Psoas muscle (tissue), 8 donors: ENCODE results near the gene SLC9A5. TPM values are rescaled to one million over a fixed set of nuclear protein-coding genes. Genes with fewer than 3 reads are reported as not detected.

Source experiments
- ATAC-seq, 4 donors: fragments of 200-7000 bp; cut with Tn5 transposase; one replicate each; pipeline ENCODE4 v1.9.1; 2020; ENCODE audit warnings: moderate library complexity in 3 of 4, mild to moderate bottlenecking in 2 of 4
- DNase-seq, 2 donors: peaks; one replicate each; pipeline ENCODE4 v3.0.0-alpha.2; 2020
- H3K27ac ChIP-seq: fragments of 200-600 bp; one replicate; pipeline ENCODE4 v1.8.0; 2022
- H3K27me3 ChIP-seq, 3 donors: fragments of 200-600 bp in 1 of 3; one replicate each; pipeline versions ENCODE4 v1.6.1 to v1.8.0; 2013 to 2022; ENCODE audit warnings: low read length in 2 of 3, mild to moderate bottlenecking in 2 of 3, moderate library complexity in 1 of 3; ENCODE audit not compliant: insufficient read depth in 3 of 3
- H3K36me3 ChIP-seq, 2 donors: fragments of 200-600 bp in 1 of 2; one replicate each; pipeline versions ENCODE4 v1.6.1 to v1.8.0; 2013 to 2022; ENCODE audit warnings: low read depth in 1 of 2, mild to moderate bottlenecking in 1 of 2, moderate library complexity in 1 of 2; ENCODE audit not compliant: insufficient read depth in 1 of 2
- H3K4me1 ChIP-seq: fragments of 200-600 bp; one replicate; pipeline ENCODE4 v1.8.0; 2022
- H3K4me3 ChIP-seq: fragments of 200-600 bp; one replicate; pipeline ENCODE4 v1.8.0; 2022; ENCODE audit warnings: mild to moderate bottlenecking
- H3K9me3 ChIP-seq: fragments of 200-600 bp; one replicate; pipeline ENCODE4 v1.8.0; 2022
- WGBS, 3 donors: extraction: QIAGEN DNeasy Blood & Tissue Kit; methylation state at CpG; one replicate each; pipeline versions ENCODE4 v1.1.6 to v1.1.7; 2013; 5-methylcytosine and 5-hydroxymethylcytosine counted together
- intact Hi-C, 2 donors: fragments of 100-400 bp; cut with DNase I; formaldehyde crosslinking; loops; one replicate each; pipeline versions ENCODE4 v1.11.0 to v1.14.2; 2022
- polyA plus RNA-seq, 3 donors: library from polyadenylated mRNA; stranded (reverse); fragments of 200-250 nt; gene quantifications; one replicate each; pipeline ENCODE4 v1.2.3, GENCODE V29; 2013
- total RNA-seq, 4 donors: library from RNA; stranded (reverse); fragmentation: NEBNext Ultra II Directional in 2 of 4; extraction: Animal tissue kit (Norgen Biotek cat#: 25700) in 2 of 4; gene quantifications; one replicate each; pipeline versions ENCODE4 v1.2.1 to v1.2.4, GENCODE V29; 2021 to 2023
- TF ChIP-seq, protein P1 (sequence below): fragments of 200-600 bp; IDR thresholded peaks from one replicate; pipeline ENCODE4 v1.8.0; 2022; ENCODE audit warnings: antibody characterized with exemption
- donor health status: healthy with polysubstance abuse.
- donor health status: DM: no; HTN: no; CAD: no; lungs with moderate emphysema.
- donor health status: Bipolar disorder and iron deficiency.
- donor health status: healthy.
- donor health status: DM: yes; HTN: yes; CAD: no.
- donor health status: DM: no; HTN: no; CAD: no.
- donor health status: DM: no; HTN: no; CAD: no.
- donor health status: DM: yes; HTN: yes; CAD: no.

The SLC9A5 gene
- total and polyA plus RNA-seq, 7 donors, result 0.52 to 1.7 (median 1.1) TPM

DNA sequence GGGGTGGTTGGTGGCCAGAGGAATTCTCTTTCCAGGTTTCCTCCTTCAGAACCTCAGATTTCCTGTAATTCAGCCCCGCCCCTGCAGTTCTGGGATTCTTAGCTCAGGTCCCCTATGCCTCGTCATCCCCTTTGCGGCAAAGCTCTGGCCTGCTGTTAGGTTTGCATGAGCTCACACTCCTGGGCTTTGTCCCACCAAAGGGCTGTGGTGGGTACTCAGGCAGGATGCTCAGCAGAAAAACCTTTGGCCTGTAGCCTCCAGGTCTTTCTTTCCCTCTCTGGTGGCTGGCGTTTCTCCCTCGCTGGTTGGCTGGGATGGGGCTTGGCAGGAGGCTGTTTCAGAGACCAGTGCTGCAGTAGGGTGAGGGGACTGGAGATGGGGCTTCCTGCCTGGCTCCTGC lies 21.0 kb downstream of the SLC9A5 start:
- TF ChIP-seq, protein P1, sequence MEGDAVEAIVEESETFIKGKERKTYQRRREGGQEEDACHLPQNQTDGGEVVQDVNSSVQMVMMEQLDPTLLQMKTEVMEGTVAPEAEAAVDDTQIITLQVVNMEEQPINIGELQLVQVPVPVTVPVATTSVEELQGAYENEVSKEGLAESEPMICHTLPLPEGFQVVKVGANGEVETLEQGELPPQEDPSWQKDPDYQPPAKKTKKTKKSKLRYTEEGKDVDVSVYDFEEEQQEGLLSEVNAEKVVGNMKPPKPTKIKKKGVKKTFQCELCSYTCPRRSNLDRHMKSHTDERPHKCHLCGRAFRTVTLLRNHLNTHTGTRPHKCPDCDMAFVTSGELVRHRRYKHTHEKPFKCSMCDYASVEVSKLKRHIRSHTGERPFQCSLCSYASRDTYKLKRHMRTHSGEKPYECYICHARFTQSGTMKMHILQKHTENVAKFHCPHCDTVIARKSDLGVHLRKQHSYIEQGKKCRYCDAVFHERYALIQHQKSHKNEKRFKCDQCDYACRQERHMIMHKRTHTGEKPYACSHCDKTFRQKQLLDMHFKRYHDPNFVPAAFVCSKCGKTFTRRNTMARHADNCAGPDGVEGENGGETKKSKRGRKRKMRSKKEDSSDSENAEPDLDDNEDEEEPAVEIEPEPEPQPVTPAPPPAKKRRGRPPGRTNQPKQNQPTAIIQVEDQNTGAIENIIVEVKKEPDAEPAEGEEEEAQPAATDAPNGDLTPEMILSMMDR, result no peak
- Histone ChIP-seq H3K27ac (no peak overlapping the region), H3K9me3 (no peaks in the 10 kb centered on the region), H3K4me3 (no peak overlapping the region), H3K27me3 (no peaks in the 10 kb centered on the region), H3K36me3 (no peaks in the 10 kb centered on the region), H3K4me1 (no peaks in the 10 kb centered on the region)
- WGBS, 3 donors, result 58 to 65% (median 64%) methylated on average over 5 of the region's 5 CpGs
- ATAC-seq (no peak), DNase-seq (peak in 1 of 2 donors; percentile 34)
- intact Hi-C loops, result loop anchor here (5.0 to 10.0 kb wide), 2 partner anchors 145 to 193 kb away; partner anchors contain the start of gene ZDHHC1 (in 1 of the 2)

DNA sequence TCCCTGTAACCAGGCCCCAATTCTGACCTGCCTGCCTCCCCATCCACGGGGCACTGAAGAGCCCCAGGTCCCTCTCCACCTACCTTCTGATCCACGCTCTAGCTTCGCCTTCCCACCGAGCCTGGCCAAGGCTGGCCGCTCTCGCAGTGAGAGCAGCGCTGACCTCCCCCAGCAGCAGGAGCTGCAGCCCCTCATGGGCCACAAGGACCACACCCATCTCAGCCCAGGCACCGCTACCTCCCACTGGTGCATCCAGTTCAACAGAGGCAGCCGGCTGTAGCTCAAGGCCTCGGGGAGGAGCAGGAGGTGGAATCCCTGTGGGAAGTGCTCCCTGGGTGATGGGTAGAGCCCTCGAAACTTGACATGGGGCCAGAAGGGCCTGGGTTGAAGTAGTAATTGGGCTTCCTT lies 22.2 kb downstream of the SLC9A5 start:
- peak in 1 of 4 donors; percentile 21 for ATAC-seq
- no peaks in the 10 kb centered on the region for H3K36me3 ChIP-seq
- H3K4me3 ChIP-seq, result no peak overlapping the region
- H3K4me1 ChIP-seq, result no peaks in the 10 kb centered on the region
- intact Hi-C loops, result loop anchor here in 1 of 2 donors (5.0 kb wide), 1 partner anchor 191 kb away; no protein-coding TSS in a partner anchor
- DNase-seq, result peak in 1 of 2 donors; percentile 20
- TF ChIP-seq, protein P1, result no peak
- no peak overlapping the region for H3K27ac ChIP-seq
- H3K9me3 ChIP-seq, result no peaks in the 10 kb centered on the region
- no peaks in the 10 kb centered on the region for H3K27me3 ChIP-seq
- WGBS, 3 donors, result 87 to 90% (median 90%) methylated on average over 11 of the region's 11 CpGs

DNA sequence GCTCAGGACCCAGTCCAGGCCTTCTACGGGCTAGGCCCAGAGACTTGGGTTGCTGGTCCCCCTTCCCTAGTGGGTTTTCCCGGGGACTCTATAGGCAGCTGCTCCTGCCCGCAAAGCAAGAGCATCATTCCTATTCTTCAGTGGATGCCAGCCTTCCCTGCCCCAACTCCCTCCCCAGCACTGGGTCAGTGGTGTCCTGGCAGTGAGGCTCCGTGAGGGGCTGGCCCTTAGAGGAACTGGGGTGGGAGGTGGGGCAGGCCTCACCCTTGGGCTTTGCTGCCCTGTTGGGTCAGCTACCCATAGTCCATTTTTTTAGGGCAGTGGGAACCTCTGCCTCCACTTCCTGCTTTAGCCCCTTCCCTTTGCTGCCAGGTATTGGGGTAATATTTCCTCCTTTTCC lies 22.7 kb downstream of the SLC9A5 start:
- intact Hi-C loops, result loop anchor here in 1 of 2 donors (5.0 kb wide), 1 partner anchor 191 kb away; no protein-coding TSS in a partner anchor
- WGBS, 3 donors, result 80 to 93% (median 84%) methylated on average over 4 of the region's 4 CpGs
- TF ChIP-seq, protein P1, result no peak
- no peaks in the 10 kb centered on the region for H3K36me3 ChIP-seq
- H3K27me3 ChIP-seq, result no peaks in the 10 kb centered on the region
- no peaks in the 10 kb centered on the region for H3K9me3 ChIP-seq
- H3K27ac ChIP-seq, result no peak overlapping the region
- DNase-seq (peak in 1 of 2 donors; percentile 17), ATAC-seq (no peak)
- H3K4me3 ChIP-seq, result no peak overlapping the region
- H3K4me1 ChIP-seq, result no peaks in the 10 kb centered on the region

DNA sequence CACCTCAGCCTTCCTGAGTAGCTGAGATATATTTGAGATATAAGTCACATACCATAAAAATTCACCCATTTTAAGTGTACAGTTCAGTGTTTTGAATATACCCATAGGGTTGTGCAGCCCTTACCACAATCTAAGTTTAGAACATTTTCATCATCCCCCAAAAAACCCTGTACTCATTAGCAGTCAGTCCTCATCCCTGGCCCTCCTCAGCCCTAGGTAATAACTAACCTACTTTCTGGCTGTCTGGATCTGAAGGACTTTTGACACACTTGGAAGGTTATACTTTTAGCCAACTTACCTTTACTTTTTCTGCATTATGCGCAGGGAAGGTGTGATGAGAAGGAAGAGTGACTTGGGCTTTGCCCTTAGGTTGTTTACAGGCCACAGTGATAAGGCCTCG lies 26.5 kb downstream of the SLC9A5 start:
- ATAC-seq (no peak), DNase-seq (no peak)
- WGBS, 3 donors, result 89 to 98% (median 93%) methylated on average over 2 of the region's 2 CpGs
- peaks cover 11% of the 10 kb centered on the region for H3K4me1 ChIP-seq
- no peak overlapping the region for H3K4me3 ChIP-seq
- H3K9me3 ChIP-seq, result no peaks in the 10 kb centered on the region
- no peak overlapping the region for H3K27ac ChIP-seq
- no peaks in the 10 kb centered on the region for H3K36me3 ChIP-seq
- TF ChIP-seq, protein P1, result no peak
- intact Hi-C loops, result no loop called here
- no peaks in the 10 kb centered on the region for H3K27me3 ChIP-seq
